ENCODE results near the gene CLMP. TPM values are rescaled to one million over a fixed set of nuclear protein-coding genes. Genes with fewer than 3 reads are reported as not detected.

The CLMP gene
- total and polyA plus RNA-seq, 4 donors: 0.12 to 1.3 (median 0.35) TPM

DNA sequence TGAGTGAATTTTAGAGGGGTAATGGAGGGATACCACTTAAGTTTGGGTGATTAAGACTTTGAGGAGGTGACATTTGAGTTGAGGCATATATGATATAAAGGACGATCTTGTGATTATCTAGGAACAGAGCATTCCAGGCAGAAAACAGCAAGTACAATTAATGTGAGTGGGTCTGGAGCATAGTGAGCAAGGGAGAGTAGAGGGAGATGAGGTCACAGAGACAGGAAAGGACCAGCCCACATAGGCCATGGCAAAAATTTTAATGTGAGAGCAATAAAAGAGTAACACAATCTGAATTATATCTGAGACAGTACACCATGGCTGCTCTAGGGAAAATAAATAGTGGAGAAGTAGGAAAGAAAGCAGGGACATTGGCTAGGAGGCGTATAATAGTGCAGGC lies 118.6 kb downstream of the CLMP start:
- Histone ChIP-seq H3K9me3 (ENCODE audit: control insufficient read depth in 4 of 4, low read length in 3 of 4) (no peaks in the 10 kb centered on the region), H3K4me3 (ENCODE audit: low read depth in 1 of 3, low read length in 3 of 3) (no peak overlapping the region), H3K27me3 (ENCODE audit: control insufficient read depth in 4 of 4, insufficient read depth in 4 of 4, low read length in 3 of 4) (no peaks in the 10 kb centered on the region), H3K36me3 (ENCODE audit: control insufficient read depth in 4 of 4, insufficient read depth in 3 of 4, low read depth in 1 of 4, low read length in 3 of 4) (no peaks in the 10 kb centered on the region), H3K4me1 (ENCODE audit: control insufficient read depth in 4 of 4, insufficient read depth in 4 of 4, low read length in 3 of 4) (peaks cover 0 to 1% (median 0%) of the 10 kb centered on the region in 4 donors), H3K9ac (ENCODE audit: low read depth in 1 of 2, low read length in 2 of 2) (no peak overlapping the region), H3K27ac (ENCODE audit: low read depth in 1 of 2, low read length in 2 of 2) (no peak overlapping the region)
- no peak for DNase-seq (ENCODE audit: low spot score)
- TF ChIP-seq RAD21 (IDR thresholded peaks at IDR 0.05): no peak
- no peak for TF ChIP-seq HNF4A (conservative IDR thresholded peaks at IDR 0.05)
- 93% methylated on average over 2 of the region's 2 CpGs for WGBS

DNA sequence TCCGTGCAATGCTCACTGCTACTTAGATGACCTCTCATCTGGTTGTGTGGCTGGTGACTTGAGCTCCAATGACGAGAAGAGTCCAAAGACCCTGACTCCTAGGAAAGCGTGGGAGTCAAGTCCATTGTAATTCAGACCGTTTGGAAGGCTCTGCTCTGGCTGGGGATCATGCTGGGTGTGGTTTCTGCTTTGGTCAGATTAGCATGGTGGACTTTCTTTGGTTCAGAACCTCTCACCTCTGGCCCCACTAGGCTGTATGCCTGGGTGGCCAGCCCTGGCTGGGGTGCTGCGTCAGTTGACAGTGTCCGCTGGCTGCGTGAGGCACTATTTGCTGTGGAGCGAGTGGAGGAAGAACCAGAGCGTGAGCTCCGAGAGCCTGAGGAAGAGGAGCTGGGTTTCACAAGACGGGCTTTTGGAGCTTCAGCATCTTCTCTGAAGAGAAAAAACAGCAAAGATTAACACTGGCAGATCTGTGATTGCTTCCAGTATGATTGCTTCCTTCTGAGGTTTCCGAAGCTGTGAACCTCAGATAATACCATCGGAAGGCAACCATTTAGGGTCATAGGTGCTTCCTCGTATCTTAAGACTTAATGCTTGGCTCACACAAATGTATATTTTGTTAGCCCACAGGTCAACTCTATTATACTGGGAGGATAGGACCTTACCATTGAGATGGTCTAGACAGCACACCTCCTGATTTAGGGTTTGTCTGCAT lies 121.5 kb downstream of the CLMP start:
- DNase-seq (ENCODE audit: low spot score): no peak
- 92% methylated on average over 14 of the region's 14 CpGs for WGBS
- no peak overlapping the region for H3K4me3 ChIP-seq (ENCODE audit: low read depth in 1 of 3, low read length in 3 of 3)
- H3K9ac ChIP-seq (ENCODE audit: low read depth in 1 of 2, low read length in 2 of 2): no peak overlapping the region
- no peak for TF ChIP-seq GABPA (IDR thresholded peaks at IDR 0.05 in 1 of 2, conservative IDR thresholded peaks at IDR 0.05 in 1 of 2)
- TF ChIP-seq, protein P1, sequence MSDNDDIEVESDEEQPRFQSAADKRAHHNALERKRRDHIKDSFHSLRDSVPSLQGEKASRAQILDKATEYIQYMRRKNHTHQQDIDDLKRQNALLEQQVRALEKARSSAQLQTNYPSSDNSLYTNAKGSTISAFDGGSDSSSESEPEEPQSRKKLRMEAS (IDR thresholded peaks at IDR 0.05): no peak
- TF ChIP-seq, protein P2, sequence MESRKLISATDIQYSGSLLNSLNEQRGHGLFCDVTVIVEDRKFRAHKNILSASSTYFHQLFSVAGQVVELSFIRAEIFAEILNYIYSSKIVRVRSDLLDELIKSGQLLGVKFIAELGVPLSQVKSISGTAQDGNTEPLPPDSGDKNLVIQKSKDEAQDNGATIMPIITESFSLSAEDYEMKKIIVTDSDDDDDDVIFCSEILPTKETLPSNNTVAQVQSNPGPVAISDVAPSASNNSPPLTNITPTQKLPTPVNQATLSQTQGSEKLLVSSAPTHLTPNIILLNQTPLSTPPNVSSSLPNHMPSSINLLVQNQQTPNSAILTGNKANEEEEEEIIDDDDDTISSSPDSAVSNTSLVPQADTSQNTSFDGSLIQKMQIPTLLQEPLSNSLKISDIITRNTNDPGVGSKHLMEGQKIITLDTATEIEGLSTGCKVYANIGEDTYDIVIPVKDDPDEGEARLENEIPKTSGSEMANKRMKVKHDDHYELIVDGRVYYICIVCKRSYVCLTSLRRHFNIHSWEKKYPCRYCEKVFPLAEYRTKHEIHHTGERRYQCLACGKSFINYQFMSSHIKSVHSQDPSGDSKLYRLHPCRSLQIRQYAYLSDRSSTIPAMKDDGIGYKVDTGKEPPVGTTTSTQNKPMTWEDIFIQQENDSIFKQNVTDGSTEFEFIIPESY (IDR thresholded peaks at IDR 0.05): no peak
- TF ChIP-seq YY1 (IDR thresholded peaks at IDR 0.05): no peak
- TF ChIP-seq RAD21 (IDR thresholded peaks at IDR 0.05): no peak
- peaks cover 0 to 3% (median under 1%) of the 10 kb centered on the region in 4 donors for H3K4me1 ChIP-seq (ENCODE audit: control insufficient read depth in 4 of 4, insufficient read depth in 4 of 4, low read length in 3 of 4)
- no peaks in the 10 kb centered on the region for H3K9me3 ChIP-seq (ENCODE audit: control insufficient read depth in 4 of 4, low read length in 3 of 4)
- H3K36me3 ChIP-seq (ENCODE audit: control insufficient read depth in 4 of 4, insufficient read depth in 3 of 4, low read depth in 1 of 4, low read length in 3 of 4): no peaks in the 10 kb centered on the region
- H3K27me3 ChIP-seq (ENCODE audit: control insufficient read depth in 4 of 4, insufficient read depth in 4 of 4, low read length in 3 of 4): no peaks in the 10 kb centered on the region
- no peak overlapping the region for H3K27ac ChIP-seq (ENCODE audit: low read depth in 1 of 2, low read length in 2 of 2)

DNA sequence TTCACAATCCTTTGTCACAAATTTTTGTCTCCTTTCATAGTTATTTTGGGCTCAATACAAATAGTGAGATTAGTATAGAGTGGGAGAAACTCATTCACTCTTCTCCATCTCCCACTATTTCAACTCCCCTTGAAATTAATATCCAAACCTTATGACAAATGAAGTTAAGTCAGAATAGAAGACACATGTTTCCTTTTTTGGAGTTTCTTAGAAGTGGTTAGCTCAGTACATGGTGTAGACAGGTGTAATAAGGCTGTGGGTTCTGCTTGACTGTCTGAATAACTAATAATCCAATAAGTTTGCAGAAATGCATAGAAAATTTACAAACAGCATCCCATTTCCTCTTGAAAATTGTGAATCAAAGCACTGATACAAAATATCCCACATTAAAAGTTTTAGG lies 122.3 kb downstream of the CLMP start:
- no peak for DNase-seq (ENCODE audit: low spot score)
- no peaks in the 10 kb centered on the region for H3K36me3 ChIP-seq (ENCODE audit: control insufficient read depth in 4 of 4, insufficient read depth in 3 of 4, low read depth in 1 of 4, low read length in 3 of 4)
- no peak overlapping the region for H3K4me3 ChIP-seq (ENCODE audit: low read depth in 1 of 3, low read length in 3 of 3)
- peaks cover 0 to 3% (median under 1%) of the 10 kb centered on the region in 4 donors for H3K4me1 ChIP-seq (ENCODE audit: control insufficient read depth in 4 of 4, insufficient read depth in 4 of 4, low read length in 3 of 4)
- no peaks in the 10 kb centered on the region for H3K9me3 ChIP-seq (ENCODE audit: control insufficient read depth in 4 of 4, low read length in 3 of 4)
- no peak overlapping the region for H3K27ac ChIP-seq (ENCODE audit: low read depth in 1 of 2, low read length in 2 of 2)
- H3K27me3 ChIP-seq (ENCODE audit: control insufficient read depth in 4 of 4, insufficient read depth in 4 of 4, low read length in 3 of 4): no peaks in the 10 kb centered on the region
- no peak overlapping the region for H3K9ac ChIP-seq (ENCODE audit: low read depth in 1 of 2, low read length in 2 of 2)
- TF ChIP-seq, protein P3, sequence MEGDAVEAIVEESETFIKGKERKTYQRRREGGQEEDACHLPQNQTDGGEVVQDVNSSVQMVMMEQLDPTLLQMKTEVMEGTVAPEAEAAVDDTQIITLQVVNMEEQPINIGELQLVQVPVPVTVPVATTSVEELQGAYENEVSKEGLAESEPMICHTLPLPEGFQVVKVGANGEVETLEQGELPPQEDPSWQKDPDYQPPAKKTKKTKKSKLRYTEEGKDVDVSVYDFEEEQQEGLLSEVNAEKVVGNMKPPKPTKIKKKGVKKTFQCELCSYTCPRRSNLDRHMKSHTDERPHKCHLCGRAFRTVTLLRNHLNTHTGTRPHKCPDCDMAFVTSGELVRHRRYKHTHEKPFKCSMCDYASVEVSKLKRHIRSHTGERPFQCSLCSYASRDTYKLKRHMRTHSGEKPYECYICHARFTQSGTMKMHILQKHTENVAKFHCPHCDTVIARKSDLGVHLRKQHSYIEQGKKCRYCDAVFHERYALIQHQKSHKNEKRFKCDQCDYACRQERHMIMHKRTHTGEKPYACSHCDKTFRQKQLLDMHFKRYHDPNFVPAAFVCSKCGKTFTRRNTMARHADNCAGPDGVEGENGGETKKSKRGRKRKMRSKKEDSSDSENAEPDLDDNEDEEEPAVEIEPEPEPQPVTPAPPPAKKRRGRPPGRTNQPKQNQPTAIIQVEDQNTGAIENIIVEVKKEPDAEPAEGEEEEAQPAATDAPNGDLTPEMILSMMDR (IDR thresholded peaks at IDR 0.05; ENCODE audit: low read depth, low read length, missing input control): no peak
- TF ChIP-seq HNF4G (IDR thresholded peaks at IDR 0.05) (no peak), NR2F2 (IDR thresholded peaks at IDR 0.05) (no peak), RXRA (IDR thresholded peaks at IDR 0.05) (no peak), TAF1 (conservative IDR thresholded peaks at IDR 0.05) (no peak), GABPA (IDR thresholded peaks at IDR 0.05 in 1 of 2, conservative IDR thresholded peaks at IDR 0.05 in 1 of 2) (no peak), YY1 (IDR thresholded peaks at IDR 0.05) (no peak), EGR1 (IDR thresholded peaks at IDR 0.05; ENCODE audit: low read depth in 2 of 2) (no peak), FOXA1 (IDR thresholded peaks at IDR 0.05) (no peak), SP1 (IDR thresholded peaks at IDR 0.05) (no peak), HNF4A (conservative IDR thresholded peaks at IDR 0.05) (no peak), FOXA2 (IDR thresholded peaks at IDR 0.05) (no peak), RAD21 (IDR thresholded peaks at IDR 0.05) (no peak), JUND (IDR thresholded peaks at IDR 0.05) (no peak)
- TF ChIP-seq, protein P2 (IDR thresholded peaks at IDR 0.05): no peak
- TF ChIP-seq, protein P1 (IDR thresholded peaks at IDR 0.05): no peak
- TF ChIP-seq, protein P4, sequence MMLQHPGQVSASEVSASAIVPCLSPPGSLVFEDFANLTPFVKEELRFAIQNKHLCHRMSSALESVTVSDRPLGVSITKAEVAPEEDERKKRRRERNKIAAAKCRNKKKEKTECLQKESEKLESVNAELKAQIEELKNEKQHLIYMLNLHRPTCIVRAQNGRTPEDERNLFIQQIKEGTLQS (IDR thresholded peaks at IDR 0.05): no peak
